ENCODE results near the gene ACVR2B.

GRCh38 chr3:38511546-38511945 lies 57.9 kb downstream of the ACVR2B start:
- no peak for TF ChIP-seq CTCF (conservative IDR thresholded peaks at IDR 0.05; ENCODE audit: low read depth in 2 of 2)
- no peak for TF ChIP-seq EZH2phosphoT487 (IDR thresholded peaks at IDR 0.05; ENCODE audit: unreplicated experiment)
- no peak for TF ChIP-seq JUNB (IDR thresholded peaks at IDR 0.05; ENCODE audit: unreplicated experiment)
- no peak for TF ChIP-seq ZNF114 (CRISPR knock-in tag; IDR thresholded peaks at IDR 0.05)
